Mesothelial cell of epicardium (in vitro differentiated cells): ENCODE data around the gene CCDC138. TPM values are rescaled to one million over a fixed set of nuclear protein-coding genes. Genes with fewer than 3 reads are reported as not detected.

ENCODE experiments used
- DNase-seq, 2 experiments: peaks; one replicate each; pipeline ENCODE4 v3.0.0; 2021; ENCODE audit warnings: low spot score in 2 of 2; ENCODE audit not compliant: unreplicated experiment in 2 of 2
- H3K27ac Mint-ChIP-seq: 2 replicates; pipeline ENCODE4 v1.8.0; 2021; ENCODE audit warnings: mixed read lengths
- H3K27me3 Mint-ChIP-seq: 2 replicates; pipeline ENCODE4 v1.8.0; 2021; ENCODE audit warnings: low read depth, mixed read lengths
- H3K36me3 Mint-ChIP-seq: 2 replicates; pipeline ENCODE4 v1.8.0; 2021; ENCODE audit warnings: mixed read lengths
- H3K4me1 Mint-ChIP-seq: 2 replicates; pipeline ENCODE4 v1.8.0; 2021; ENCODE audit warnings: mixed read lengths
- H3K4me3 Mint-ChIP-seq: 2 replicates; pipeline ENCODE4 v1.8.0; 2021; ENCODE audit warnings: mild to moderate bottlenecking, moderate library complexity, mixed read lengths
- H3K9me3 Mint-ChIP-seq: 2 replicates; pipeline ENCODE4 v1.8.0; 2021; ENCODE audit warnings: mixed read lengths
- CTCF ChIP-seq: fragments of 200-600 bp; sonication (generic); IDR thresholded peaks from one replicate; pipeline ENCODE4 v1.5.0; 2021; ENCODE audit warnings: antibody characterized with exemption; ENCODE audit not compliant: unreplicated experiment
- total RNA-seq: library from RNA; stranded (reverse); gene quantifications from 3 replicates; pipeline ENCODE4 v1.2.1, GENCODE V29; 2021

Gene CCDC138
- total RNA-seq, 1 donor from 2014 or later = 22.6 TPM

GRCh38 chr2:108907822-108908712 lies 121.5 kb downstream of the CCDC138 start:
- Mint-ChIP-seq H3K9me3 (peaks cover under 1% of the 10 kb centered on the region), H3K4me1 (no peaks in the 10 kb centered on the region), H3K4me3 (no peak overlapping the region), H3K27me3 (no peaks in the 10 kb centered on the region), H3K36me3 (no peaks in the 10 kb centered on the region), H3K27ac (no peak overlapping the region)
- peak in 1 of 2 experiments; percentile 16 for DNase-seq
- no peak for TF ChIP-seq CTCF

- Mint-ChIP-seq H3K27me3 (no peaks in the 10 kb centered on the region), H3K27ac (no peak overlapping the region), H3K4me3 (no peak overlapping the region), H3K36me3 (no peaks in the 10 kb centered on the region), H3K4me1 (no peaks in the 10 kb centered on the region), H3K9me3 (no peaks in the 10 kb centered on the region)
- no peak for TF ChIP-seq CTCF
- no peak for DNase-seq
Observed at GRCh38 chr2:108908713-108909070, 122.1 kb downstream of the CCDC138 start.

GRCh38 chr2:108909275-108909823 lies 122.8 kb downstream of the CCDC138 start:
- no peaks in the 10 kb centered on the region for H3K36me3 Mint-ChIP-seq

GRCh38 chr2:108910011-108910431 lies 123.5 kb downstream of the CCDC138 start:
- no peak for TF ChIP-seq CTCF
- Mint-ChIP-seq H3K9me3 (no peaks in the 10 kb centered on the region), H3K36me3 (no peaks in the 10 kb centered on the region), H3K4me1 (no peaks in the 10 kb centered on the region), H3K27me3 (no peaks in the 10 kb centered on the region), H3K27ac (no peak overlapping the region), H3K4me3 (no peak overlapping the region)
- peak in 1 of 2 experiments; percentile 28 for DNase-seq

More at GRCh38 chr2:108909275-108909823, 122.8 kb downstream of the CCDC138 start:
- no peak for DNase-seq
- H3K4me1 Mint-ChIP-seq = no peaks in the 10 kb centered on the region
- no peak for TF ChIP-seq CTCF
- H3K27ac Mint-ChIP-seq = no peak overlapping the region
- no peaks in the 10 kb centered on the region for H3K9me3 Mint-ChIP-seq
- no peak overlapping the region for H3K4me3 Mint-ChIP-seq
- no peaks in the 10 kb centered on the region for H3K27me3 Mint-ChIP-seq

GRCh38 chr2:108910541-108911396 lies 124.2 kb downstream of the CCDC138 start:
- Mint-ChIP-seq H3K27ac (no peak overlapping the region), H3K4me3 (no peak overlapping the region), H3K9me3 (no peaks in the 10 kb centered on the region), H3K27me3 (no peaks in the 10 kb centered on the region), H3K36me3 (no peaks in the 10 kb centered on the region), H3K4me1 (no peaks in the 10 kb centered on the region)
- TF ChIP-seq CTCF = no peak
- peak in 1 of 2 experiments; percentile 29 for DNase-seq
